ENCODE results near the gene CXCL16. TPM values are rescaled to one million over a fixed set of nuclear protein-coding genes. Genes with fewer than 3 reads are reported as not detected.

Gene CXCL16
- total RNA-seq, 1 donor: 11.2 TPM

DNA sequence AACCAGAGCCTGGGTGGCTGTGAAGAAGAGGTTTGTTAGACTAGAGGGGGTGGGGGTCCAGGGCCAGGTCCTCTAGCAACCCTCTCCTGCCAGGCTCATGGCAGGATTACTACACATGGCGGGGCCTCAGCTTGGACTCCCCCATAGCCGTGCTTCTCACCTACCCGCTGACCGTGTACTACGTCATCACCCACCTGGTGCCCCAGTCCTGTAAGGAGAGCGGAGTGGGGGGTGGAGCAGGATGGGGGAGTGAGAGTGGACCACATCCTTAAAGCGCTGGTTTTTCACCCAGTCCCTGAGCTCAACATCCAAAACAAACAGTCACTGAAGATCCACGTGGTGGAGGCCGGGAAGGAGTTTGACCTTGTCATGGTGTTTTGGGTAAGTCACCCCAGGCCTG, 4.2 kb upstream of the CXCL16 start:
- H2AFZ ChIP-seq (ENCODE audit: low read length): no peak overlapping the region
- H3K9me3 ChIP-seq (ENCODE audit: low read depth, low read length): no peaks in the 10 kb centered on the region
- TF ChIP-seq, protein P1, sequence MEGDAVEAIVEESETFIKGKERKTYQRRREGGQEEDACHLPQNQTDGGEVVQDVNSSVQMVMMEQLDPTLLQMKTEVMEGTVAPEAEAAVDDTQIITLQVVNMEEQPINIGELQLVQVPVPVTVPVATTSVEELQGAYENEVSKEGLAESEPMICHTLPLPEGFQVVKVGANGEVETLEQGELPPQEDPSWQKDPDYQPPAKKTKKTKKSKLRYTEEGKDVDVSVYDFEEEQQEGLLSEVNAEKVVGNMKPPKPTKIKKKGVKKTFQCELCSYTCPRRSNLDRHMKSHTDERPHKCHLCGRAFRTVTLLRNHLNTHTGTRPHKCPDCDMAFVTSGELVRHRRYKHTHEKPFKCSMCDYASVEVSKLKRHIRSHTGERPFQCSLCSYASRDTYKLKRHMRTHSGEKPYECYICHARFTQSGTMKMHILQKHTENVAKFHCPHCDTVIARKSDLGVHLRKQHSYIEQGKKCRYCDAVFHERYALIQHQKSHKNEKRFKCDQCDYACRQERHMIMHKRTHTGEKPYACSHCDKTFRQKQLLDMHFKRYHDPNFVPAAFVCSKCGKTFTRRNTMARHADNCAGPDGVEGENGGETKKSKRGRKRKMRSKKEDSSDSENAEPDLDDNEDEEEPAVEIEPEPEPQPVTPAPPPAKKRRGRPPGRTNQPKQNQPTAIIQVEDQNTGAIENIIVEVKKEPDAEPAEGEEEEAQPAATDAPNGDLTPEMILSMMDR (IDR thresholded peaks at IDR 0.05; ENCODE audit: extremely low read depth, low read depth, low read length): no peak
- H3K36me3 ChIP-seq (ENCODE audit: insufficient read depth, low read length): no peaks in the 10 kb centered on the region
- no peak overlapping the region for H3K4me2 ChIP-seq (ENCODE audit: insufficient read depth, low read length)
- H3K4me3 ChIP-seq (ENCODE audit: insufficient read depth, low read length): no peak overlapping the region
- DNase-seq (ENCODE audit: insufficient read length, low spot score, missing footprints): no peak
- H3K27ac ChIP-seq (ENCODE audit: low read depth, low read length): no peak overlapping the region
- H4K20me1 ChIP-seq (ENCODE audit: insufficient read depth, low read length): no peaks in the 10 kb centered on the region
- H3K79me2 ChIP-seq (ENCODE audit: insufficient read depth, low read length): no peaks in the 10 kb centered on the region
- peaks cover 4% of the 10 kb centered on the region for H3K4me1 ChIP-seq (ENCODE audit: insufficient read depth, low read length)
- peaks cover 27% of the 10 kb centered on the region for H3K27me3 ChIP-seq (ENCODE audit: insufficient read depth, low read length)

DNA sequence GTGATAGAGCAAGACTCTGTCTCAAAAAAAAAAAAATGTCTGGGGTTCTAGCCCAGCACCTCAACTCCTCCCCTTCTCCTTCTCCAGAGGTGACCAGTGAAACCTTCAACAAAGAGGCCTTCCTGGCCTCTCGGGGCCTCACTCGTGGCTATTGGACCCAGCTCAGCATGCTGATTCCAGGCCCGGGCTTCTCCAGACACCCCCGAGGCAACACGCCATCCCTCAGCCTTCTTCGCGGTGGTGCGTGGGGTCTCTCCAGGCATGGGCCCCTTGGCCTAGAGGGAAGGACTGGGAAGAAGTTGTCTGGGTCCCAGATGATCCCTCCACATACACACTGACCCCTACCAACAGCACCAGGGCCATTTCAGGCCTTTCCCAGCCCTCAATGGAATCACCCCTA, 3.5 kb upstream of the CXCL16 start:
- DNase-seq (ENCODE audit: insufficient read length, low spot score, missing footprints): no peak
- no peaks in the 10 kb centered on the region for H4K20me1 ChIP-seq (ENCODE audit: insufficient read depth, low read length)
- H3K27me3 ChIP-seq (ENCODE audit: insufficient read depth, low read length): peaks cover 27% of the 10 kb centered on the region
- H3K4me2 ChIP-seq (ENCODE audit: insufficient read depth, low read length): no peak overlapping the region
- no peaks in the 10 kb centered on the region for H3K79me2 ChIP-seq (ENCODE audit: insufficient read depth, low read length)
- H2AFZ ChIP-seq (ENCODE audit: low read length): no peak overlapping the region
- no peak overlapping the region for H3K27ac ChIP-seq (ENCODE audit: low read depth, low read length)
- no peaks in the 10 kb centered on the region for H3K36me3 ChIP-seq (ENCODE audit: insufficient read depth, low read length)
- peaks cover 10% of the 10 kb centered on the region for H3K4me1 ChIP-seq (ENCODE audit: insufficient read depth, low read length)
- no peak overlapping the region for H3K4me3 ChIP-seq (ENCODE audit: insufficient read depth, low read length)
- TF ChIP-seq, protein P1 (IDR thresholded peaks at IDR 0.05; ENCODE audit: extremely low read depth, low read depth, low read length): no peak
- no peaks in the 10 kb centered on the region for H3K9me3 ChIP-seq (ENCODE audit: low read depth, low read length)

DNA sequence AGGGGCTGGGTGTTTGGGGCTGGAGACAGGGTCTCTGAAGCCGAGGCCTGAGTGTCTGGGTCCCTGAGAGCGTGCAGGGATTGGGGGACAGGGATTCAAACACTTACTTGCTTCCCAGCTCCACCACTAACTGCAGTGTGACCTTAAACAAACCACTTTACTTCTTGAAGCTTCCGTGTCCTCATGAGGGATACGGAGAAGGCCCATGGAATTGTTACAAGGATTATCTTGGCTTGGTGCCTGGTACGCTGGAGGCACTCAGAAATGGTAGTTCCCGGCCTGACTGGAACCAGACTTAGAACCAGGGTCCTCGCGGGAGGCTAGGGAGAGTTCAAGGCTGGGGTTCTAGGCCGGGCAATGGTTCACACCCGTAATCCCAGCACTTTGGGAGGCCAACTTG, 2.9 kb upstream of the CXCL16 start:
- TF ChIP-seq, protein P1 (IDR thresholded peaks at IDR 0.05; ENCODE audit: extremely low read depth, low read depth, low read length): no peak
- Histone ChIP-seq H3K4me2 (ENCODE audit: insufficient read depth, low read length) (no peak overlapping the region), H3K27ac (ENCODE audit: low read depth, low read length) (no peak overlapping the region), H3K27me3 (ENCODE audit: insufficient read depth, low read length) (peaks cover 25% of the 10 kb centered on the region), H2AFZ (ENCODE audit: low read length) (no peak overlapping the region), H3K79me2 (ENCODE audit: insufficient read depth, low read length) (no peaks in the 10 kb centered on the region), H3K4me1 (ENCODE audit: insufficient read depth, low read length) (peaks cover 10% of the 10 kb centered on the region), H3K9me3 (ENCODE audit: low read depth, low read length) (no peaks in the 10 kb centered on the region), H3K36me3 (ENCODE audit: insufficient read depth, low read length) (no peaks in the 10 kb centered on the region), H3K4me3 (ENCODE audit: insufficient read depth, low read length) (no peak overlapping the region), H4K20me1 (ENCODE audit: insufficient read depth, low read length) (no peaks in the 10 kb centered on the region)
- peak; percentile 90 for DNase-seq (ENCODE audit: insufficient read length, low spot score, missing footprints)

DNA sequence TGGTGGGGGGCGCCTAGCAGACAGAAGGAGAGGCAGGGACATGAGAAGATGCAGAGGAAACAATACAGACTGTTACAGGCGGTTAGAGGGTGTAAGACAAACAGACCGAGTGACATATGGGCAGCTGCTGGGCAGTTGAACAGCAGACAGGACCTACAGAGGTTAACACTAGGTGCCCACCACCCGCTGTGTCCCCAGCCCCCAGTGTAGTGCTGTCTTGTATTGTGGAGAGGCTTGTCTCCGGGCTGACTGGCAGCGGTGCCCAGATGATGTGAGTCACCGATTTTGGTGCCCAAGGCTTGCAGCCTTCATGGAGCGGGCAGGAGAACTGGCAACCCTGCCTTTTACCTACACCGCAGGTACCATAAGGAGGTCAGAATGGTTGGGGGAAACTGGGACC, 2.4 kb upstream of the CXCL16 start:
- TF ChIP-seq, protein P1 (IDR thresholded peaks at IDR 0.05; ENCODE audit: extremely low read depth, low read depth, low read length): no peak
- H3K4me2 ChIP-seq (ENCODE audit: insufficient read depth, low read length): no peak overlapping the region
- no peak overlapping the region for H3K27ac ChIP-seq (ENCODE audit: low read depth, low read length)
- no peaks in the 10 kb centered on the region for H3K79me2 ChIP-seq (ENCODE audit: insufficient read depth, low read length)
- no peaks in the 10 kb centered on the region for H4K20me1 ChIP-seq (ENCODE audit: insufficient read depth, low read length)
- H3K9me3 ChIP-seq (ENCODE audit: low read depth, low read length): no peaks in the 10 kb centered on the region
- peak; percentile 72 for DNase-seq (ENCODE audit: insufficient read length, low spot score, missing footprints)
- no peak overlapping the region for H2AFZ ChIP-seq (ENCODE audit: low read length)
- peaks cover 25% of the 10 kb centered on the region for H3K27me3 ChIP-seq (ENCODE audit: insufficient read depth, low read length)
- H3K36me3 ChIP-seq (ENCODE audit: insufficient read depth, low read length): no peaks in the 10 kb centered on the region
- H3K4me3 ChIP-seq (ENCODE audit: insufficient read depth, low read length): no peak overlapping the region
- peaks cover 10% of the 10 kb centered on the region for H3K4me1 ChIP-seq (ENCODE audit: insufficient read depth, low read length)

Data from osteoblast (primary cell).